Activated CD4-positive, alpha-beta T cell treated with anti-CD3 and anti-CD28 coated beads, Interleukin-2, amount 50 U/mL, for 1 hour (primary cell): ENCODE data around the gene NBPF14.
"Not testable (repeated sequence)": the region's sequence is repeated elsewhere in the genome, so short reads cannot be mapped to it uniquely, and the experiment has no call there.

Experiments used
- DNase-seq: peaks from one replicate; pipeline ENCODE4 v3.0.0-alpha.2; 2020

NBPF14 gene

GRCh38 chr1:148595911-148596310, at the start of gene NBPF14:
TSS of gene NBPF14 (minus strand) at chr1:148596011. CDS start at chr1:148595717, 294 bp downstream.
- not testable (repeated sequence) for DNase-seq

- DNase-seq: not testable (repeated sequence)
Observed at GRCh38 chr1:148625451-148625850, 29.6 kb upstream of the NBPF14 start.

GRCh38 chr1:148618216-148618615, 22.4 kb upstream of the NBPF14 start:
- not testable (repeated sequence) for DNase-seq

DNA sequence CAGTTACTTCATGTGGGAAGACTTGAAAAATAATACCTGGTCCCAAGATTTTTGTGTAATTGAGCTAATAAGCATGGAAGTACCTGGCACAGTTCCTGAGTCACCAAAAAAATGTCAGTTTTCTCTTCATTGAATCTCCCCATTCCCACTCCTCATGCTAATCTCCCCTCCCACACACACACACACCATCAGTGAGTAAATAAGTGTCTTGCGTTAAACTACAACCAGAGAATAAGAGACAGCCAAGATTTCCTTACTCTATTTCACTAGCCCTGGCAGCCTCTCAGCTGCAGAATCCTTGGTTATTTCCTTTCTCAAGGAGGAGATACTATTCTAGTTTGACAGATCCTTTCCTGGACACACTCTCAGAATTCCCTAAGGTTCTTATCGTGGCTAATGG, 9.5 kb upstream of the NBPF14 start:
- not testable (repeated sequence) for DNase-seq

- DNase-seq: not testable (repeated sequence)
Observed at GRCh38 chr1:148595360-148595759, 451 bp downstream of the NBPF14 start.

GRCh38 chr1:148591098-148591497, 4.7 kb downstream of the NBPF14 start:
- DNase-seq: not testable (repeated sequence)

GRCh38 chr1:148532158-148532557, 63.7 kb downstream of the NBPF14 start:
- DNase-seq: not testable (repeated sequence)

DNA sequence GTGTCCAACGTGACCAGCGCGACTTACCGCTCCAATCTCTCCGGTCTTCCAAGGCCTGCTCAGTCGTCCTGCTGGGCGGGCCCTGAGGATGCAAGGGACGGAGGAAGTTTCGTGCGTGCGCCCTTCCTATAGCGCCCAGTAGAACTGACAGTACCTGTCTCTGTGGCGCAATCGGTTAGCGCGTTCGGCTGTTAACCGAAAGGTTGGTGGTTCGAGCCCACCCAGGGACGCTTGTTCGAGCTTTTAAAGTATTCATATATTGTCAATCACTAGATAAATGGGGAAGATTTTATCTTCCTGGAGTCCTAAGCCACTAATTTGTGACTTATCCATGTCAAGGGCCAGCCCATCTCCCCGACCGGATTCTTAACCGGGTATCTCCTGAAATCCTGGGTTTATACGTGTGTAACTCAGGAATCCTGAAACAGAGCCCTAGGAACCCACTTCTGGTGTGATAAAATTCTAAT, 66.7 kb downstream of the NBPF14 start:
- DNase-seq: peak; percentile 65

DNA sequence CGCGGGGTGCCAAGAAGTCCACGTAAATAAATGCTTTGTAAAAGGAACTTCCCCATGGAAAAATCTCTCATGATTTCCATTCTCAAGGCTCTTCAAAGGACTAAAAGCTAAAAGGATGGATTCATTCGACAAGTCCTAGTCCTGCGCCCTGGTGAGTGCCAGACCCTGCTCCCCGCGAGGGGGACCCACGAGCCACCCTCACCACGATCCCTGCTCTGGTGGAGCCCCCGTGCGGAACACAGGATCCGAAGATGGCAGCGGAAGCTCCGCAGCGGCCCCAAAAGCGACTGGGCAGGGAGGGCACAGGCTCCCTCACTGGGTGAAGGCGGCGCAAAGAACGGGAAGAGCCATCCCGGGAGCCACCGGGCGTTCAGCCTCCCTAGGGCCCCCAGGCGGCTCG, 67.2 kb downstream of the NBPF14 start:
- not testable (repeated sequence) for DNase-seq

DNA sequence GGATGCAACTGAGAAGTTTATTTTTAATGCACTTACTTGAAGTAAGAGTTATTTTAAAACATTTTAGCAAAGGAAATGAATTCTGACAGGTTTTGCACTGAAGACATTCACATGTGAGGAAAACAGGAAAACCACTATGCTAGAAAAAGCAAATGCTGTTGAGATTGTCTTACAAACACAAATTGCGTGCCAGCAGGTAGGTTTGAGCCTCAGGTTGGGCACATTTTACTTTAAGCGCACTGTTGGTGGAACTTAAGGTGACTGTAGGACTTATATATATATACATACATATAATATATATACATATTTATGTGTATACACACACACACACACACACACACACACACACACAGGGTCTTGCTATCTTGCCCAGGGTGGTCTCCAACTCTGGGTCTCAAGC, 69.2 kb downstream of the NBPF14 start:
- not testable (repeated sequence) for DNase-seq

- DNase-seq: not testable (repeated sequence)
Observed at GRCh38 chr1:148523205-148524144, 72.3 kb downstream of the NBPF14 start.

- peak; percentile 82 for DNase-seq
Observed at GRCh38 chr1:148522561-148523204, 73.1 kb downstream of the NBPF14 start.

DNA sequence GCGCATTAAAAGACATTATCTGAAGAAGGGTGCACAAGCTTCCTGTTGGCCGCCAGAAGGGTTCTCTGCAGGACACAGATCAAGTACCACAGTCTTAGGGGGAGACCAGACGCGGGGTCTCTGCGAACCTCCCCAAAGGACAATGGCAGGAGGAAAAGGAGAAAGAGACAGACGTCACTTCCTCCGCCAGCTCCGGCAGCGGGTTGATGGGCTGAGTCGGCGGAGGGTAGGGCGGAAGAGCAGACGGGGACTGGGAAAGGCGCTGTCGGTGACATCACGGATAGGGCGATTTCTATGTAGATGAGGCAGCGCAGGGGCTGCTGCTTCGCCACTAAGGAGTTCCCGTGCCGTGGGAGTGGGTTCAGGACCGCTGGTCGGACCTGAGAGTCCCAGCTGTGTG, 73.7 kb downstream of the NBPF14 start:
- peak; percentile 76 for DNase-seq

GRCh38 chr1:148514310-148514709, 81.5 kb downstream of the NBPF14 start:
- DNase-seq: not testable (repeated sequence)

GRCh38 chr1:148512571-148513184, 83.1 kb downstream of the NBPF14 start:
- DNase-seq: not testable (repeated sequence)

DNA sequence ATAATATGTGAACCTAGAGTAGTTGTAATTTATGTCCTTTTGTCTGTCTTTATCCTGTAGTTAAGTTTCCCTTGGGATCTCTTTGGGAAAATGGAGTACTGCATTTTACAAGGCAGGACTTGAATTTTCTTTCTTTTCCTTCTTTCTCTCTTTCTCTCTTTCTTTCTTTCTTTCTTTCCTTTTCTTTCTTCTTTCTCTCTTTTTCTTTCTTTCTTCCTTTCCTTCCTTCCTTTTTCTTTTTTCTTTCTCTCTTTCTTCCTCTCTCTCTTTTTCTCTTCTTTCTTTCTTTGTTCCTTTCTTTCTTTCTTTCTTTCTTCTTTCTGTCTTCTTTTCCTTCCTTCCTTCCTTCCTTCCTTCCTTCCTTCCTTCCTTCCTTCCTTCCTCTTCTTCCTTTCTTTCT, 101.9 kb downstream of the NBPF14 start:
- not testable (repeated sequence) for DNase-seq

GRCh38 chr1:148483029-148483428, 112.8 kb downstream of the NBPF14 start, which contains the start of gene PPIAL4G:
TSS of gene PPIAL4G (minus strand) at chr1:148483302. CDS start at chr1:148483252, 50 bp downstream.
- DNase-seq: not testable (repeated sequence)
